GM18867 (cell line): ENCODE data around the gene GLP2R.

Experiments used
- ATAC-seq: cut with Tn5 transposase; IDR thresholded peaks from one replicate; pipeline ENCODE4 v1.9.1; 2021; ENCODE audit warnings: mild to moderate bottlenecking, moderate library complexity; ENCODE audit not compliant: unreplicated experiment

Gene GLP2R

DNA sequence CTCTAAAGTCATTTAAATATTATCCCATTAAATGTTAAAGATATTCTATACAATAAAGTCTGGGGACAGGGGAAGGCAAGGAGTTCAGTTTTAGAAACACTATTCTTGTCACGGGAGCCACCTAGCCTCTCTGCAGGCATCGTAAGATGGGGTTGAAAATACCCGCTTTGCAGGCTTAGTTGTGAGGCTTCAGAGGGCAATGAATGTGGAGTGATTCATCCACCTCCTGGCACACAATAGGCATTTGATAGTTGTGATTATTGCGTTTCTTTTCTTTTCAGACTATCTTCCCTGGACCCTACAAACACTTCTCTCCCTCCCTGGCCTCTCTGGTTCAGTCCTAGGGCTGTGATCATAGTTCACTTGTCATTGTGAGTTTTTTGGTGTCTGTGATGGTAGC lies 19.6 kb downstream of the GLP2R start:
- ATAC-seq, result no peak

DNA sequence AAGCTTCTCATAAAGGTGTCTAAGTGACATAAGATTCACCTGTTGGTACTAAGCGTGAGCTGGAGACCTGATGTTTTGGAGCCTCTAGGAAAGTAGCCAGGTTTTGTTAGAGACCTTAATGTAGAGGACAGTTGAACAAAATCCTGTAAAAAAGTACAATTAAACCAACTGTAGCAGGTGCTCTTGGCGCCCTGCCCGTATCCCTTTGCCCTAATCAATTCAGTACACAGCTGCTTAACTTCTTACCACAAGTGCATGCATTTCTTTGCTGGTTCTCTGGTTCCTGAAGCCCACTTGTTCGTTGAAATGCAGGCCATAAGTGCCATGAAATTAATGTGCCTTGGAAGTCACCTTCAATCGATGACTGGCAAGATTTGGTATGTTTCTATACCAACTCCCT lies 24.4 kb downstream of the GLP2R start:
- no peak for ATAC-seq

DNA sequence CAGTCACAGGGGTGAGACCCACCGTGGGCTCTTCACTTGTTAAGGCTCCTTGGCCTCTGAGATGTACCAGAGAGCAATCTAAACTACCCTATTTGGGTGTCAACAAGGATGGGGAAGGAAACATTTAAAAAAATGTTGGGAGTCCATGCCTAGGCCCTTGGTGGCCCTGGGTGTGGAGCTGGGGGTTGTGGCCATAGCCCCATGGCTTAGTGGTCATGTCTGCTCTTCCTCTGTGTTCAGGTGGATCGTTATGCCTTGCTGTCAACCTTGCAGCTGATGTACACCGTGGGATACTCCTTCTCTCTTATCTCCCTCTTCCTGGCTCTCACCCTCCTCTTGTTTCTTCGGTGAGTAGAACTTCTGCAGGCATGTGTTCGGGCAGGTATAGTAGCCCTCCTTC lies 28.5 kb downstream of the GLP2R start:
- ATAC-seq, result no peak

DNA sequence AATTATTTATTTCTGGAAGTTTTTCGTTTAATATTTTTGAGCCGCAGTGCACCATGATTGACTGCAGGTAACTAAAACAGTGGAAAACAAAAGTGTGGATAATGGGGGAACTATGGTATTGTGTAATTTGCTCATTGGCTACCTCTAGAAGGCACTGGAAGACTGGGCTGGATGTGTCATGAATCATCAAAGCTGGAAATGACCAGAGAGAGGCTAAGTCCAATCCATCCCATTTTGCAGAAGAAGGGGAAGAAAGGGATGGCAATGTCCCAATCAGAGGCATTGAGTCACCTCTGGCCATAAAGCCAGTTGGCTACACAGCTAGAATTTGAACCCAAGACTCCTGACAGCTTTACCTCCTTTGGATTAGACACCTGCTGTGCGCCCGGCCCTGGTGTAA lies 29.3 kb downstream of the GLP2R start:
- no peak for ATAC-seq

DNA sequence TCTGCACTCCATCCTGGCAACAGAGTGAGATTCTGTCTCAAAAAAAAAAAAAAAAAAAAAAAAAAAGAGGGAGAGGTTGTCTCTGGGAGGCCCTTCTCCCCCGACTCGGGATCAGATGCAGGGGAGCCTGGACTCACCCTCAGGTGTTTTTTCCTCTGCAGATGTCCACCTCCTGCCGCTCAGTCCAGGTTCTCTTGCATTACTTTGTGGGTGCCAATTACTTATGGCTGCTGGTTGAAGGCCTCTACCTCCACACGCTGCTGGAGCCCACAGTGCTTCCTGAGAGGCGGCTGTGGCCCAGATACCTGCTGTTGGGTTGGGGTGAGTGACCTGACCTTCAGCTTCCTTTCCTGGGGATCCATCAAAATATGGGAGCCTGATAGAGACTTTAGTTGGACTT lies 34.1 kb downstream of the GLP2R start:
- ATAC-seq, result no peak

DNA sequence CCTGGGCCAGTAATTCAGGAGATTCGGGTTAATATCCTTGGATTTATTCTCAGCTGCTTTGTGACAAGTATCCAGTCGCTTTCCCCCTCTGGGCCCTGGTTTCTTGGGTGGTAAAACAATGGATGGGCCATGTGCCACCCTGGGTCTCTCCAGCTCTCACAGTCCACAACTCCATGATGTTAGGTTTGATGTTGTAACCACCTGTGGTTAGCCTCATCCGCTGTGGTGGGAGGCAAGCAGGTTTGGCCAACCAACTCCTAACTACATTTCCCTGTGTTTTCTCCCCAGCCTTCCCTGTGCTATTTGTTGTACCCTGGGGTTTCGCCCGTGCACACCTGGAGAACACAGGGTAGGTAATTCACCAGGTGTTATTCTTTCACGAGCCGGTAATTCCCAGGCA lies 35.1 kb downstream of the GLP2R start:
- ATAC-seq, result no peak

DNA sequence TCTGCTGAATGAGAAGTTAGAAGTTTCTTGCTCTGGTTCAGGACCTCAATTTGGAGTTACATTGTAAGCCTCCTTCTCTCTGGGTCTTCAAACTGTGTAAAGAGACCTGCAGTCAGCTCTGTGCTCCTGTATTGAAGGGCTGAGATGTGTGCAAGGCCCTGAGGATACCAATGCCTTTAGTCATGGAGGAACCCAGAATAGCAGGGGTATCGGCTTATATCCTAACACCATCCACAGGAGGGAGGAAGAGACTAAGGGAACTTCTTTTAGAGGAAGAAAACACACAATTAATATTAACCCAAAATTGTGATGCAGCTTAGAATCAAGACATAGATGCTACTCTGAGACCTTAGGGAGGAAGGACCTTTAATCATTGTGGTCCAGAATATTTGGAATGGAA lies 36.5 kb downstream of the GLP2R start:
- ATAC-seq, result no peak

DNA sequence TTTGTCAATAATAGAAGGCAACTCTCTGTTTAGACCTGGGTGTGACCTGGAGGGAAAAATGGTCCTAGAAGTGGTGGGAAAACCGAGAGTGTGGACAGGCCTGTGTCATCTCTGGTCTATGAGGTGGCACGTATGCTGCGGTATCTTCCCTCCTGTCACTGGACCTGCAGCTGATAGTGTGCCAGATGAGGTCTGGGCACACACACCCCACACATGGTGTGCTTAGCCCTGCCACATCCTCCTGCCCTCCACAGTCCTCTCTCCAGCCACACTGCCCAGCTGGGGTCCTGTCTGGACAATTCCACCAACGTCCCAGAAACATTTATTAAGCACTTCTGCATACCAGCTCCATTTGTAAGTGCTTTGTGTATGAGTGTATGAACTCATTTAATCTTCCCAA lies 37.2 kb downstream of the GLP2R start:
- no peak for ATAC-seq

DNA sequence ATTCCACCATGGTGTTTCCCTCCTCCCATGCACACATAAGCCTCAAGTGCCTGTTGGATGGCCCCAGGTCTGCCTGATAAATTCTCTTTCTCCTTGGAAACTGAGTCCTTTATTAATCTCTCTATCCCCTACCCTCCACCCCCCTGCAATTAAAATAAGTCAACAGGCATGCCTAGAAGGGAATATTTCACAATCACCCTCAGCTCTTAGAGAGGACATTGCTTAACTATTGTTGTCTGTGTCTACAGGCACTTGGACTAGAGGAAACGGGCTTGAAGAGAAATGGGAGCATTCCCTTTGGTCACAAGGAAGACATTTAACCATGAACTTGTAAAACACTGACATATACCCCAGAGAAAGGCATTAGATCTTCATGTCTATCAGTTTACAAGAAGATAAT lies 39.9 kb downstream of the GLP2R start:
- ATAC-seq, result no peak

DNA sequence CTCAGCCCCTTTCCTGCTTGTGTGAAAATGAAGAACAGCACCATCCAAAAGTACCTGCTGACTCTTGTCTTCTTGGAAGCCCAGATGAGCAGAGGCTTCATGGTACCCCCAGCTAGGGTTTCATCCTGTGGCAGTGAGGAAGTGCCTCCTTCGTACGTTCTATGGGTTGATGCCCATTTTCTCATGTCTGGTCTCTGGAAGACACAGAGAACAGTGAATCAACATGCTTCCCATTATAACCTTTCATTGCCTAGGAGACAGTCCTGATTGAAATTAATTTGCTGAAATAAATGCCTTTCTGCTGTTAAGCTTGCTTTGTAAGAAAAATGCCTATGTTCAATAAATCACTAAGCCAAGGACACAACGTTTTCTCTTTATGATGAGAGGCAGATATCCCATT lies 42.8 kb downstream of the GLP2R start:
- ATAC-seq, result no peak

DNA sequence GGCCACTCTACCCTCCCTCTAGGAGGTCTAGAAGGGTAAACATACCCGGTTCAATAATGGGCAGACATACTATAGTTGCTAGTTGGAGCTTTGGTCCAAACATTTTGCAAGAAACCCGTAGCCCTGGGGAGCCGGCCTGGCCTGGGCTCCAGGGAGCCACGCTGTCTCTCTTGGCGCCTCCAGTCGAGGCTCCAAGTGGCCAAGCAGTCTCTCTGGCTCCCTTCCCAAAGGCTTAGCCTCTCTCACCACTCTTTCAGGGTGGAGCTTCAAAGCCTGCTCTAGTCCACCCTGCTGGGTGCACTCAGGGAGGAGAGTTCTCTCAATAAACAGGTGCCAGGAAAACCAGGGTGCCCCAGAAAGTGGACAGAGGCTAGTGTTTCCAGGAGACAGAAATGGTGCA lies 47.1 kb downstream of the GLP2R start:
- ATAC-seq, result no peak

DNA sequence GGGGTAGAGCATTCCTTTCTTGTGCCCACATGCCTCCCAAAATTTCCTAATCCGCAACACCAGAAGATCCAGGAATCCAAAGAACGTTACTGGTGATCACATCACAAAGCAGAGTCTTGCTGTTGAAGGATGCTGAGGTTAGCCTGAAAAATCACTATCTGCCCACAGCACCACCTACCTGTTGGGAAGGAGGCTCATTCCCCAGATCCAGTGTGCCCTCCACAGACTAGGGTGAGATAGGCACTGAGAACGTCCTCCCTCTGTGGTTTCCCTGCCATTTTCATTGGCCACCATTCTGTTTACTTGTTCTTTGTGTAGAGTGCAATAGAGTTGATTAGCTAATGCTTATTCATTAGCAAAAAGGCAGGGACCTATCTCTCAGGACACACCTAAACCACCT lies 49.0 kb downstream of the GLP2R start:
- ATAC-seq, result no peak

DNA sequence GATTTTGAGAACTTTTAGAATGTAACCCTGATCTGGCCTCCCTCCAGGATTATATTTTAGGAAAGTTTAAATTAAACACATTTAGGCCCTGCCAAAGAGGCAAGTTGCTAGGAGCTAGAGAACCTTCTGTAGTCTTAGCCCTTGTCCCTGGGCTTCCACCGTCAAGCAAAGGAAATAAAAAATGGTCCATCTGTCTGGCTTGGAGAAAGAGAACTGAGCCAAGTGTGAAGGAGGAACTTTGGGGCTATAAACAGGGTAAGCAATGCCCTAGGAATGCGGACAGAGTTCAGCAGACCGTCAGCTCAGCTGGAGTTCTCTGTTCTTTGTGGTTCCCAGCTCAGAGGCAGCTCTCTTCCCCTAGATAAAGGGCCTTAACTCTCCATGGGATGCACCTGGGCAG lies 49.7 kb downstream of the GLP2R start:
- ATAC-seq, result no peak

DNA sequence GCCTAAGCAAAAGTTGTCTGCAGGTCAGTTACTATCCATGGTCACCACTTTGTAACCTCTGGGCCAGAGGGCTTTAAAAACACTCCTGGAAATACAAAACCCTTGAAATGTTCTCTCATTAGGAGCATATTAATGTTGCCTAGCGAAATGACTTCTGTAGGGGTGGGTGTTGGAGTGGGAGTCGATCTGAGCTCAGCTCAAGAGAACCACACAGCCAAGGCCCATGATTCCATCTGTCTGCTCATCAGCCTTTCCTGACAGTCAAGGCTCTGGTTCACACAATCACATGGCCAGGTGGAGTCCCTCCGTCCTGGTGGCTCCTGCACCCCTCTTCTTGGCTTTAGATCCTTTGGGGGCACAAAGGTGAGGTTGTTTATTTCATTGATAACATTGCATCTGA lies 52.6 kb downstream of the GLP2R start:
- ATAC-seq, result no peak

DNA sequence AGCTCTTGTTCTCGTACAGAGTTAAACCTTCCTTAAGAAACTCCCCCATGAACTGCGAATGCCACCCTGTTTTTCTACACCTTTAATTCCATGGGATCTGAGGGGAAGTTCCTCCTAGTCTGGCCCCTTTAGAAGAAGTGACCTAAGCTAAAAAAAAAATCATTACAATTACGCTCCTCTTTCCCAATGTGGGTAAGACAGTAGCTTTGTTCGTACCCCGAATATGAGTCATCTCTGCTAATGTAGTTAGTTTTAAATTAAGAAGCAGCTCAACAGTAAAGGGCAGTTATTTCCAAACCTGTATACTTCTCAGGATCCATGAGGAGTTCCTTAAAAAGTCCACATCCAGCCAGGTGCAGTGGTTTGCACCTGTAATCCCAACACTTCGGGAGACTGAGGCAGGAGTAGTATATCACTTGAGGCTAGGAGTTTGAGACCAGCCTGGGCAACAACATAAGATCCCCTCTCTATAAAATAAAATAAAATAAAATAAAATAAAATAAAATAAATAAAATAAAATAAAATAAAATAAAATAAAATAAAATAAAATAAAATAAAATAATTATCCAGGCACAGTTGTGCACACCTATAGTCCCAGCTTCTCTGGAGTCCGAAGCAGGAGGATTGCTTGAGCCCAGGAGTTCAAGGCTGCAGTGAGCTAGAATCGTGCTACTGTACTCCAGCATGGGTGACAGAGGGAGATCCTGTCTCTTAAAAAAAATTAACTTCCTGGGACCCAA lies 53.2 kb downstream of the GLP2R start:
- no peak for ATAC-seq

DNA sequence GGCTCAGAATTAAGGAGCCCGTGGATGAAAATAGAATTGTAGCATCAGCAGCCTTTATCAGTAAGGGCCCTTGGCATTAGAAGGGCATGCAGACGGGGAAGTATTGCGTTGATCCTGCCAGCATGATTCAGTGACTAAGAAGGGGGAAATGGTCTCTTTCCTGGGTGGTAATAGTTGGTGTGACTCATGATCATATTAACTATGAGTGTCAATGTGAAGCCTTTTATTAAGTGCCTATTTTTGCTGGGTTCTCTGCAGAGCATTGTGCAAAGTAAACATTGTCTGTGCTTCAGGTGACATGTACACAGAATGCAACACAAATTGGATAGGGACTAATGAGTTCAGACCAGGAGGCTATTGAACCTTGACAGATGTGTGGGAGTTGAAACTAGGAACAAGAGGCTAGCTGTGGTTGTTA lies 54.9 kb downstream of the GLP2R start:
- no peak for ATAC-seq

DNA sequence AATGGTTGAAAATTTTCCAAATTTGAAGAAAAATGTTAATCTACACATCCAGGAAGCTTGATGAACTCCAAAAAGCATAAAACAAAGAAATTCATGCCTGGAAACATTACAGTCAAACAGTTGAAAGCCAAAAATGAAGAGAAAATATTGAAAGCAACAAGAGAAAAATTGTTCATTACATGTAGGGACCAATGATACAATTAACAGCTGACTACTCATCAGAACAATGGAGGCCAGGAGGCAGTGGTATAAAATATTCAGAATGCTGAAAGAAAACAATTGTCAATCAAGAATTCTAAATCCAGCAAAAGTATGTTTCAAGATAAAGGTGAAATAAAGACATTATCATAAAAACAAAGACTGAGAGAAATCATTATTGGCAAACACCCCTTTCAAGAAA lies 57.7 kb downstream of the GLP2R start:
- ATAC-seq, result no peak

DNA sequence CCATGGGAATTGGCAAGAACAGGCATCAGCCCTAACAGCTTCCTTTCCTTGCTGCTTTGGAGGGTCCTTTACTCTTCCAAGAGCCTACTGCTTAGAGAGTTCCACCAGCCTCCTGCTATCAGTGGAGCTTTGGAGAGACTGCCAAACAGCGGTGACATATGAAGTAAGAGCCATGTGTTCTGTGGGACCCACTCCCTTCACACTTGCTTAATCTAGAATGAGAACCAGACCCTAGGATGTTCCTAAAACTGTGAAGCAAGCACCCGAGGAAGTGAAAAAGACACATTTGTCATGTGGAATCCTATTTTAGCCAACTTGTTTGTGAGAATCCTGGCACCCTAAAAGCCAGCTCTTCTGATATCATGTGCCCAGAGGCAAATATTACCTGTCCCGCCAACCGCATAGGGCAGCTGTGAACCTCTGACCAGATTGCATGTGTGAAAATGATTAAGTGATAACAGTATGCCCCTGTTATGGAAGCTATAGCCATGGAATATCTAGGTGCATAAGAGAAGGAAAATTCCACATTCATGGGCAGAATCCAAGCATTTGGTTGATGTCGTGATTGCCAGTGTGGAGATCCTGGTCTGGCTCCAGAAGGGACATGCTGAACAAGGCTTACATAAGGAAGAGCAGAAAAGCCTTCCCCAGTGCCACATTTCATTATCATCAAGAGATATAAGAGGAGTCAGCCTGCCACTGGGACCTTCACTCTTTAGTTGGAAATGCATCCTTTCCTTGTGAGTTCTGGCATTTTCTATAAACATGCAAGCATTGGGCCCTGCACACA lies 60.6 kb downstream of the GLP2R start:
- ATAC-seq, result no peak

DNA sequence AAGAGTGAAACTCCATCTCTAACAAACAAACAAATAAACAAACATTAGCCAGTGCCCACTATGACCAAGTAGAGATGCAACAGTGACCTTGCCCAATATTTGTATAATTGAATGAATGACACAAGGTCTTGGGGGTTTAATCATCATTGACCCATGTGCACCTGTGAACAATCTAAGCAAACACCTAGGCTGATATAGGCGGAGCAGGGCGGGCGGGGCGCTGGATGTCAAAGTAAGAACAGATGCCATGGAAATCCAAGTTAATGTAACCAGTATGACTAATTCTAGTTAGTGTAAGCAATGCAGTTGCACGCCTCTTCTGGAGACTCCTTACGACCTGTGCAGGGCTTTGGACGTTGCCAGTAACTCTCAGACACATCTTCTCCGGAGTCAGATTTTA lies 61.8 kb downstream of the GLP2R start:
- ATAC-seq, result no peak

DNA sequence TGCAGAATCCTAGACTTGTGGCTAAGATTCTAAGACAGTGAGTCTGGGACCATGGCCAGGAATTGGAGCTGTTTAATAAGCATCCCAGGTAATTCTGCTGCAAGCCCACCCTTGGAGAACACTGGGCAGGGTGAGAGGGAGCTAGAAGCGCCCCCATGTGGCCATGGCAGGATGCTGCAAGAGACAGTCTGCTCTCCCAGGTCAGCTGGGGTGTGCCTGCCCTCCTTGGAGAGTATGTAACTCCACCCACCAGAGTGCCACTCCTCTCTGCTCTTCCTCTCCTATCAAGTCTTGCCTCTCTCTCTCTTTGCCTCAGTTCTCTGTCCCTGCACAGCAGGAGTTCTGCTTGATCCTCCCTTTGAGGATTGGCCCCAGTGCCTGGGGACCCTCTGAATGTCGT lies 64.4 kb downstream of the GLP2R start:
- ATAC-seq, result no peak

DNA sequence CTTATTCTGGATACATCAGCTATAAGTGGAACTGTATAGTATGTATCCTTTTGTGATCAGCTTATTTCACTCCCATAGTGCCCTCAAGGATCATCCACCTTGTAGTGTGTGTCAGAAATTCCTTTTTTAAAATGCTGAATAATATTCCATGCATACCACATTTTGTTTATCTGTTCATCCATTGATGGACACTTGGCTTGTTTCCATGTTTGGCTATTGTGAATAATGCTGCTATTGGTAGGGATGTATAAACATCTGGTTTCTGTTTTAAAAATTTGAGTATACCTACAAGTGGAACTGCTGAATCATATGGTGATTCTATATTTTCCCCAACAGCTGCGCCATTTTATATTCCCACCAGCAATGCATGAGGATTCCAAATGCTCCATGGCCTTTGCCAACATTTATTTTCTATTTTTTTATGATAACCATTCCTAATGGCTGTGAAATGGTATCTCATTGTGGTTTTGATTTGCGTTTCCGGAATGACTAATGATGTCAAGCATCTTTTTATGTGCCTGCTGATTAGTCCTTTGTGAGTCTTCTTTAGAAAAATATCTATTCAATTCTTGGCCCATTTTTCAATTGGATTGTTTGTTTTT lies 67.8 kb downstream of the GLP2R start:
- ATAC-seq, result no peak

DNA sequence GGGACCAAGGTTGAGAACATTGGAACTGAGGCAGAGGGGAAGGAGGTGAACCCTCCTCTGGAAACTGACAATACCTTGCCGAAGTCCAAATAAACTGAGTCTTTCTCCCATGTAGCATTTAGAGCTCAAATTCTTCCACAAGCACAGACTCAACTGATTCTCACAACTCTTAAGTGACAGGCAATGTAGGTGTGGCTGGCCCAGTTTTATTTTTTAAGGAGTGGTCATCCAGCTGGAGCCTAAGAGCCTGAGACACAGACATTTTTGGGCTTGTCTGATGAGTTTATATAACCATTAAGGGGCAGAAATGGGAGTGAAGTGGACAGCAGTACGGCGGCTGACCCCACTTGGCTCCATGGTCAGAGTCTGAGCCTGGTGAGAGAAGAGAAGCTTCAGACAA lies 68.5 kb downstream of the GLP2R start:
- ATAC-seq, result no peak
